GM12878 (cell line): ENCODE results near the gene PHLDA2. TPM values are rescaled to one million over a fixed set of nuclear protein-coding genes. Genes with fewer than 3 reads are reported as not detected.
A peak's percentile ranks its signal among the peaks of the same experiment; 100 is the strongest.

Experiments used
- EED ChIP-seq: sonication (generic); IDR thresholded peaks from 2 replicates; pipeline ENCODE4 v1.6.1; 2016; ENCODE audit warnings: antibody characterized with exemption, low read depth
- KAT2A ChIP-seq: conservative IDR thresholded peaks from 2 replicates; pipeline ENCODE4 v1.6.1; 2011; ENCODE audit warnings: low read depth, low read length; ENCODE audit not compliant: control insufficient read depth
- KDM1A ChIP-seq: fragments of 200-600 bp; sonication (generic); IDR thresholded peaks from 2 replicates; pipeline ENCODE4 v1.6.1; 2016; ENCODE audit warnings: borderline replicate concordance
- KLF5 ChIP-seq: fragments of 450-650 bp; IDR thresholded peaks from 2 replicates; pipeline ENCODE4 v1.6.1; 2014; ENCODE audit warnings: mild to moderate bottlenecking; ENCODE audit not compliant: partially characterized antibody
- NBN ChIP-seq: fragments of 450-650 bp; IDR thresholded peaks from 2 replicates; pipeline ENCODE4 v1.6.1; 2016
- NFXL1 ChIP-seq: fragments of 450-650 bp; IDR thresholded peaks from 2 replicates; pipeline ENCODE4 v1.6.1; 2017; ENCODE audit warnings: antibody characterized with exemption, mild to moderate bottlenecking, borderline replicate concordance
- PKNOX1 ChIP-seq: fragments of 450-650 bp; IDR thresholded peaks from 2 replicates; pipeline ENCODE4 v1.6.1; 2016; ENCODE audit warnings: mild to moderate bottlenecking
- RAD51 ChIP-seq: fragments of 450-650 bp; IDR thresholded peaks from 2 replicates; pipeline ENCODE4 v1.6.1; 2016; ENCODE audit warnings: moderate library complexity, mild to moderate bottlenecking, inconsistent platforms
- TCF7 ChIP-seq: IDR thresholded peaks from 2 replicates; pipeline ENCODE4 v1.6.1; 2014; ENCODE audit warnings: antibody characterized with exemption, borderline replicate concordance
- ZBTB11 ChIP-seq: fragments of 450-650 bp; formaldehyde crosslinking; IDR thresholded peaks from 2 replicates; pipeline ENCODE4 v1.5.0; 2022; ENCODE audit warnings: mild to moderate bottlenecking, missing genetic modification characterization
- ZNF217 ChIP-seq: fragments of 450-650 bp; IDR thresholded peaks from 2 replicates; pipeline ENCODE4 v1.6.1; 2017; ENCODE audit warnings: antibody characterized with exemption, mild to moderate bottlenecking
- ZNF687 ChIP-seq: fragments of 450-650 bp; IDR thresholded peaks from 2 replicates; pipeline ENCODE4 v1.6.1; 2017; ENCODE audit warnings: mild to moderate bottlenecking, moderate library complexity
- polyA plus RNA-seq, 11 experiments: library from polyadenylated mRNA; depleted of rRNA in 4 of 11; unstranded in 6 of 11; stranded (reverse) in 5 of 11; fragments of >200 nt; fragmentation: Nextera tagmentation in 4 of 11; fragmentation: Illumina TruSeq in 1 of 11; extraction: Ambion mirVana in 4 of 11; extraction: Trizol in 1 of 11; gene quantifications; 1 replicate in 1 of 11; 2 replicates in 10 of 11; pipeline versions ENCODE4 v1.2.1 to v1.2.3, GENCODE V29; 2011 to 2016; ENCODE audit warnings: inconsistent platforms in 2 of 11, missing spikeins in 2 of 11, low read depth in 1 of 11
- total RNA-seq, 4 experiments: library from RNA; depleted of rRNA in 3 of 4; stranded (reverse); fragments of >200 nt in 3 of 4; fragmentation: Illumina TruSeq in 1 of 4; extraction: Trizol in 1 of 4; gene quantifications; 2 replicates each; pipeline versions ENCODE4 v1.2.1 to v1.2.3, GENCODE V29; 2013 to 2021
- TF ChIP-seq, protein P1 (sequence below): fragments of 450-650 bp; IDR thresholded peaks from 2 replicates; pipeline ENCODE4 v1.6.1; 2017; ENCODE audit warnings: mild to moderate bottlenecking
- TF ChIP-seq, protein P2 (sequence below): IDR thresholded peaks from 2 replicates; pipeline ENCODE4 v1.6.1; 2011; ENCODE audit warnings: mild to moderate bottlenecking, low read depth, low read length, moderate library complexity; ENCODE audit not compliant: insufficient replicate concordance

PHLDA2 gene
- total and polyA plus RNA-seq, 10 of the 15 experiments (the other 5 are each of a cell fraction or from before 2014, with no cell fraction given) = 0.15 to 0.49 (median 0.16) TPM; not detected in 7

DNA sequence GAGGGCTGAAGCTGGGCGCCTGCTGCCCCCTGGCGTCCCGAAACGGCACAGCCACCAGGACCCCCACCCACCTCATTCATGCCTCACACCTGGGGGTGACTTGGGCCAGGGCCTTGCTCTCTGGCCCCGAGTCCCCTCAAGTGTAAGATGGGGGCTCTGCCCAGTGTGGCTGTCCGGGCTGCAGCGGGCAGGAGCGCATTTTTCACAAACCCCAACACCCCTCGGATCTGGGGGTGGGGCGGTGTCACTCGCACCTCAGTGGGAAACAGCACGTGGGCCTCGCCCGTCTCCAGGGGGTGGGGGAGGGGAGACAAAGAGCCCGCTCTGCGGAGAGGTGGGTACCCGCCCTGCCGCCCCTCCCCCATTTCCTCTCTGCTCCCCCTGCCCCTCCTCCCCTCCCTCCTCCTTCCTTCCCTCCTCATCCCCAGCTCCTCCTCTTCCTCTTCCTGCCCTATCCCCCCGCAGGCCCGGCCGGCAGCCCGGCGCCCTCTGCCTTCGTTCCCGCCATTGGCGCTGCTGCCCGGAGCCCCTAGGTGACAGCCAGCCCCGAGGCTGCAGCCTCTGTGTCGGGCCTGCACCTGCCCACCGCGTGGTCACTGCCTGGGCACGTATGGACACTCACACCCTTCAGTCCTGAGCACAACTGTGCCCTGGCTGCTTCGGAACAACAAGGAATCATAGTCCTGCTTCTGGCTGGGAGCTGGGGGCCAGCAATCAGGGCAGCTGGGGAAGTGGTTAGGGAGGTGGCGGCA is 36.8 kb downstream of the PHLDA2 start (continued):
- TF ChIP-seq ZBTB11 (CRISPR knock-in tag) (peak; percentile 80), KDM1A (no peak), RAD51 (no peak), ZNF687 (no peak), KAT2A (no peak), NFXL1 (peak; percentile 80; the same call in 1 of the 2 replicates), EED (no peak), PKNOX1 (no peak), ZNF217 (no peak), KLF5 (no peak), TCF7 (no peak), NBN (no peak)
- TF ChIP-seq, protein P1, sequence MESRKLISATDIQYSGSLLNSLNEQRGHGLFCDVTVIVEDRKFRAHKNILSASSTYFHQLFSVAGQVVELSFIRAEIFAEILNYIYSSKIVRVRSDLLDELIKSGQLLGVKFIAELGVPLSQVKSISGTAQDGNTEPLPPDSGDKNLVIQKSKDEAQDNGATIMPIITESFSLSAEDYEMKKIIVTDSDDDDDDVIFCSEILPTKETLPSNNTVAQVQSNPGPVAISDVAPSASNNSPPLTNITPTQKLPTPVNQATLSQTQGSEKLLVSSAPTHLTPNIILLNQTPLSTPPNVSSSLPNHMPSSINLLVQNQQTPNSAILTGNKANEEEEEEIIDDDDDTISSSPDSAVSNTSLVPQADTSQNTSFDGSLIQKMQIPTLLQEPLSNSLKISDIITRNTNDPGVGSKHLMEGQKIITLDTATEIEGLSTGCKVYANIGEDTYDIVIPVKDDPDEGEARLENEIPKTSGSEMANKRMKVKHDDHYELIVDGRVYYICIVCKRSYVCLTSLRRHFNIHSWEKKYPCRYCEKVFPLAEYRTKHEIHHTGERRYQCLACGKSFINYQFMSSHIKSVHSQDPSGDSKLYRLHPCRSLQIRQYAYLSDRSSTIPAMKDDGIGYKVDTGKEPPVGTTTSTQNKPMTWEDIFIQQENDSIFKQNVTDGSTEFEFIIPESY = no peak
- TF ChIP-seq, protein P2, sequence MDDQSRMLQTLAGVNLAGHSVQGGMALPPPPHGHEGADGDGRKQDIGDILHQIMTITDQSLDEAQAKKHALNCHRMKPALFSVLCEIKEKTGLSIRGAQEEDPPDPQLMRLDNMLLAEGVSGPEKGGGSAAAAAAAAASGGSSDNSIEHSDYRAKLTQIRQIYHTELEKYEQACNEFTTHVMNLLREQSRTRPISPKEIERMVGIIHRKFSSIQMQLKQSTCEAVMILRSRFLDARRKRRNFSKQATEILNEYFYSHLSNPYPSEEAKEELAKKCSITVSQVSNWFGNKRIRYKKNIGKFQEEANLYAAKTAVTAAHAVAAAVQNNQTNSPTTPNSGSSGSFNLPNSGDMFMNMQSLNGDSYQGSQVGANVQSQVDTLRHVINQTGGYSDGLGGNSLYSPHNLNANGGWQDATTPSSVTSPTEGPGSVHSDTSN = no peak
